ENCODE results near the gene BRD9. TPM values are rescaled to one million over a fixed set of nuclear protein-coding genes. Genes with fewer than 3 reads are reported as not detected.

BRD9 gene
- polyA plus RNA-seq, 2 of the 4 experiments (the other 2 are of a cell fraction): 11.6 to 28.9 TPM

- FAIRE-seq (no peak), DNase-seq (ENCODE audit: low read depth in 1 of 2, low spot score in 1 of 2) (no peak), ATAC-seq (no peak)
- Histone ChIP-seq H3K4me2 (no peak overlapping the region), H3K9me3 (no peaks in the 10 kb centered on the region), H3K4me1 (peaks cover 9% of the 10 kb centered on the region; the same call in 1 of the 3 replicates), H3K4me3 (no peak overlapping the region), H3K27ac (no peak overlapping the region)
- no peak for TF ChIP-seq FOSB (CRISPR knock-in tag; IDR thresholded peaks at IDR 0.05)
- no peak for TF ChIP-seq CTCF (IDR thresholded peaks at IDR 0.05)
- TF ChIP-seq, protein P1, sequence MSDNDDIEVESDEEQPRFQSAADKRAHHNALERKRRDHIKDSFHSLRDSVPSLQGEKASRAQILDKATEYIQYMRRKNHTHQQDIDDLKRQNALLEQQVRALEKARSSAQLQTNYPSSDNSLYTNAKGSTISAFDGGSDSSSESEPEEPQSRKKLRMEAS (IDR thresholded peaks at IDR 0.05): no peak
- TF ChIP-seq TFCP2L1 (CRISPR knock-in tag; IDR thresholded peaks at IDR 0.05): no peak
- no peak for TF ChIP-seq BCL3 (IDR thresholded peaks at IDR 0.05)
- TF ChIP-seq RNF2 (IDR thresholded peaks at IDR 0.05; ENCODE audit: borderline replicate concordance, low read depth): no peak
- TF ChIP-seq MAZ (IDR thresholded peaks at IDR 0.05; ENCODE audit: borderline replicate concordance, low read depth, low read length): no peak
- no peak for TF ChIP-seq MYC (IDR thresholded peaks at IDR 0.05; ENCODE audit: borderline replicate concordance, low read length)
- no peak for TF ChIP-seq SREBF2 (IDR thresholded peaks at IDR 0.05)
- TF ChIP-seq POLR2AphosphoS2 (conservative IDR thresholded peaks at IDR 0.05; ENCODE audit: low read length): no peak
- TF ChIP-seq CHD2 (IDR thresholded peaks at IDR 0.05; ENCODE audit: low read length, partially characterized antibody): no peak
- no peak for TF ChIP-seq POLR2A (IDR thresholded peaks at IDR 0.05; ENCODE audit: low read length)
- no peak for TF ChIP-seq KDM1A (IDR thresholded peaks at IDR 0.05; ENCODE audit: low read depth)
- TF ChIP-seq PHF8 (IDR thresholded peaks at IDR 0.05; ENCODE audit: borderline replicate concordance, low read depth): no peak
- 94% methylated on average over 14 of the region's 14 CpGs for WGBS (ENCODE audit: missing lambda C conversion rate)
- ChIA-PET POLR2A (no interaction called here), CTCF (interaction anchor here (1.2 to 8.9 kb wide), 3 partner anchors 16 to 441 kb away, joined by 3 to 89 read pairs (median 4); no protein-coding TSS in a partner anchor)
Measured at GRCh38 chr5:887947-888637, 4.5 kb downstream of the BRD9 start.

- peaks cover 9% of the 10 kb centered on the region; the same call in 1 of the 3 replicates for H3K4me1 ChIP-seq
- no peaks in the 10 kb centered on the region for H3K9me3 ChIP-seq
- no peak for FAIRE-seq
- no peak for DNase-seq (ENCODE audit: low read depth in 1 of 2, low spot score in 1 of 2)
- 96% methylated on average over 26 of the region's 26 CpGs for WGBS (ENCODE audit: missing lambda C conversion rate)
- H3K4me3 ChIP-seq: no peak overlapping the region
- ChIA-PET CTCF (interaction anchor here (1.4 kb wide), 1 partner anchor 16 kb away, joined by 4 read pairs; no protein-coding TSS in a partner anchor), POLR2A (no interaction called here)
- H3K4me2 ChIP-seq: no peak overlapping the region
- H3K27ac ChIP-seq: no peak overlapping the region
- ATAC-seq: no peak
- no peak for TF ChIP-seq NR3C1 (IDR thresholded peaks at IDR 0.05)
- no peak for TF ChIP-seq CHD2 (IDR thresholded peaks at IDR 0.05; ENCODE audit: low read length, partially characterized antibody)
- TF ChIP-seq FOSB (CRISPR knock-in tag; IDR thresholded peaks at IDR 0.05): no peak
- TF ChIP-seq PBX3 (IDR thresholded peaks at IDR 0.05): no peak
- no peak for TF ChIP-seq PHF8 (IDR thresholded peaks at IDR 0.05; ENCODE audit: borderline replicate concordance, low read depth)
- no peak for TF ChIP-seq RFX5 (IDR thresholded peaks at IDR 0.05)
- no peak for TF ChIP-seq SMC3 (IDR thresholded peaks at IDR 0.05)
Measured at GRCh38 chr5:886716-887325, 5.8 kb downstream of the BRD9 start.
